ENCODE results near the gene CPM.
"Not testable (repeated sequence)": the region's sequence is repeated elsewhere in the genome, so short reads cannot be mapped to it uniquely, and the experiment has no call there.

Gene CPM

GRCh38 chr12:68825569-68826217 is 107.3 kb downstream of the CPM start:
- DNase-seq (ENCODE audit: low spot score), result no peak

- no peak for DNase-seq (ENCODE audit: low spot score)
Observed at GRCh38 chr12:68824597-68825250, 108.2 kb downstream of the CPM start.

GRCh38 chr12:68824131-68824530 is 108.8 kb downstream of the CPM start:
- DNase-seq (ENCODE audit: low spot score), result no peak

- no peak for DNase-seq (ENCODE audit: low spot score)
Observed at GRCh38 chr12:68823696-68824095, 109.3 kb downstream of the CPM start.

GRCh38 chr12:68821357-68822188 is 111.4 kb downstream of the CPM start:
- DNase-seq (ENCODE audit: low spot score), result no peak

GRCh38 chr12:68819481-68819880 is 113.5 kb downstream of the CPM start:
- DNase-seq (ENCODE audit: low spot score), result not testable (repeated sequence)

GRCh38 chr12:68815928-68816800 is 116.8 kb downstream of the CPM start:
- DNase-seq (ENCODE audit: low spot score), result no peak

GRCh38 chr12:68815232-68815927 is 117.6 kb downstream of the CPM start:
- no peak for DNase-seq (ENCODE audit: low spot score)

- DNase-seq (ENCODE audit: low spot score), result no peak
Observed at GRCh38 chr12:68814490-68815231, 118.3 kb downstream of the CPM start.

- DNase-seq (ENCODE audit: low spot score), result no peak
Observed at GRCh38 chr12:68813242-68813593, 119.8 kb downstream of the CPM start.

GRCh38 chr12:68812553-68813241 is 120.3 kb downstream of the CPM start:
- DNase-seq (ENCODE audit: low spot score), result no peak

- DNase-seq (ENCODE audit: low spot score), result not testable (repeated sequence)
Observed at GRCh38 chr12:68811573-68811972, 121.4 kb downstream of the CPM start.

GRCh38 chr12:68810027-68810389 is 123.0 kb downstream of the CPM start:
- not testable (repeated sequence) for DNase-seq (ENCODE audit: low spot score)

- no peak for DNase-seq (ENCODE audit: low spot score)
Observed at GRCh38 chr12:68809190-68810026, 123.6 kb downstream of the CPM start.

- DNase-seq (ENCODE audit: low spot score), result peak; percentile 93
Observed at GRCh38 chr12:68808388-68809189, 124.4 kb downstream of the CPM start.

- DNase-seq (ENCODE audit: low spot score), result peak; percentile 89
Observed at GRCh38 chr12:68807576-68808387, 125.2 kb downstream of the CPM start, which contains the start of gene MDM2. TSS of gene MDM2 (plus strand) at chr12:68808177. CDS start at chr12:68808478, 301 bp downstream.

- not testable (repeated sequence) for DNase-seq (ENCODE audit: low spot score)
Observed at GRCh38 chr12:68807274-68807575, 125.7 kb downstream of the CPM start.

Data from SW480 (cell line).